Measurements from ENCODE around the gene NF1. TPM values are rescaled to one million over a fixed set of nuclear protein-coding genes. Genes with fewer than 3 reads are reported as not detected.

The NF1 gene
- total RNA-seq, 1 donor from 2014 or later: 53.7 TPM

DNA sequence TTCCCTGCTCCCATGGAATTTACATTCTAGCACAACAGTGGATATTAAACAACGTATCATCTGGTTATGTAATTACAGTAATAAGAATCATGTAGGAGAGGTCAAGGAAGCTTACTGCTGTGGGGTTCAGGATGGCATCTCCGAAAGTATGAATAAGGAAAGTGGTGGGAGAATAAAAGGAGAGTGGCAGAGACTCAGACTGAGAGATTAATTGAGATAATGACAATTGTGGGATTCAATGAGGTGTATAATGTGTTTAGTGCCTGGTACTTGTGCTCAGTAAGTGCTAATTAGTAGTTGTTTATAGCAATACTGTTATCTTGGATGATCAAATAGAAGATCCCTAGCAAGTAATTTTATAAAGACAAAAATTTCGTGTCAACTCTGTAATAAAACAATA, 45.3 kb downstream of the NF1 start:
- Histone ChIP-seq H3K36me3 (ENCODE audit: insufficient read depth, low read length) (no peaks in the 10 kb centered on the region), H3K4me1 (ENCODE audit: insufficient read depth, low read length) (no peaks in the 10 kb centered on the region), H3K9ac (ENCODE audit: low read length) (no peak overlapping the region), H3K4me2 (ENCODE audit: low read length) (no peak overlapping the region), H3K79me2 (ENCODE audit: insufficient read depth, low read length) (peaks cover 81% of the 10 kb centered on the region), H4K20me1 (ENCODE audit: insufficient read depth, low read length) (peaks cover 42% of the 10 kb centered on the region), H3K4me3 (ENCODE audit: insufficient read depth, low read depth, low read length) (no peak overlapping the region), H3K9me3 (ENCODE audit: insufficient read depth, low read depth, low read length) (no peaks in the 10 kb centered on the region), H3K27ac (ENCODE audit: low read depth, low read length) (no peak overlapping the region), H2AFZ (ENCODE audit: low read depth, low read length) (no peak overlapping the region), H3K27me3 (ENCODE audit: insufficient read depth, low read length) (no peaks in the 10 kb centered on the region)
- Mint-ChIP-seq H3K9me3 (ENCODE audit: unreplicated experiment) (no peaks in the 10 kb centered on the region), H3K4me3 (ENCODE audit: unreplicated experiment) (no peak overlapping the region), H3K4me1 (ENCODE audit: low read depth, unreplicated experiment) (peaks cover 4% of the 10 kb centered on the region), H3K27ac (ENCODE audit: unreplicated experiment) (no peak overlapping the region), H3K27me3 (ENCODE audit: low read depth, unreplicated experiment) (no peaks in the 10 kb centered on the region), H3K36me3 (ENCODE audit: low read depth, unreplicated experiment) (peaks cover 5% of the 10 kb centered on the region)
- FAIRE-seq: no peak
- DNase-seq (ENCODE audit: low read depth): no peak
- TF ChIP-seq CTCF (IDR thresholded peaks at IDR 0.05; ENCODE audit: insufficient read depth, low read depth, low read length) (no peak), EZH2 (IDR thresholded peaks at IDR 0.05; ENCODE audit: insufficient read depth, low read length) (no peak)

- peaks cover 63% of the 10 kb centered on the region for H3K79me2 ChIP-seq (ENCODE audit: insufficient read depth, low read length)
- no peaks in the 10 kb centered on the region for H3K4me1 Mint-ChIP-seq (ENCODE audit: low read depth, unreplicated experiment)
- H3K4me1 ChIP-seq (ENCODE audit: insufficient read depth, low read length): no peaks in the 10 kb centered on the region
- DNase-seq (ENCODE audit: low read depth) (no peak), FAIRE-seq (no peak)
- H3K27ac ChIP-seq (ENCODE audit: low read depth, low read length): no peak overlapping the region
- H3K27ac Mint-ChIP-seq (ENCODE audit: unreplicated experiment): no peak overlapping the region
- no peaks in the 10 kb centered on the region for H3K27me3 Mint-ChIP-seq (ENCODE audit: low read depth, unreplicated experiment)
- H4K20me1 ChIP-seq (ENCODE audit: insufficient read depth, low read length): peaks cover 41% of the 10 kb centered on the region
- H3K9ac ChIP-seq (ENCODE audit: low read length): no peak overlapping the region
- no peaks in the 10 kb centered on the region for H3K27me3 ChIP-seq (ENCODE audit: insufficient read depth, low read length)
- no peak overlapping the region for H3K4me3 Mint-ChIP-seq (ENCODE audit: unreplicated experiment)
- H3K9me3 Mint-ChIP-seq (ENCODE audit: unreplicated experiment): no peaks in the 10 kb centered on the region
- no peak overlapping the region for H3K4me3 ChIP-seq (ENCODE audit: insufficient read depth, low read depth, low read length)
- H3K36me3 ChIP-seq (ENCODE audit: insufficient read depth, low read length): no peaks in the 10 kb centered on the region
- no peak overlapping the region for H2AFZ ChIP-seq (ENCODE audit: low read depth, low read length)
- no peak for TF ChIP-seq EZH2 (IDR thresholded peaks at IDR 0.05; ENCODE audit: insufficient read depth, low read length)
- no peak for TF ChIP-seq CTCF (IDR thresholded peaks at IDR 0.05; ENCODE audit: insufficient read depth, low read depth, low read length)
- H3K4me2 ChIP-seq (ENCODE audit: low read length): no peak overlapping the region
- H3K36me3 Mint-ChIP-seq (ENCODE audit: low read depth, unreplicated experiment): peaks cover 13% of the 10 kb centered on the region
- no peaks in the 10 kb centered on the region for H3K9me3 ChIP-seq (ENCODE audit: insufficient read depth, low read depth, low read length)
Measured at GRCh38 chr17:31144428-31144827, 49.7 kb downstream of the NF1 start.

- Histone ChIP-seq H3K27ac (ENCODE audit: low read depth, low read length) (no peak overlapping the region), H3K9ac (ENCODE audit: low read length) (no peak overlapping the region), H3K4me3 (ENCODE audit: insufficient read depth, low read depth, low read length) (no peak overlapping the region), H2AFZ (ENCODE audit: low read depth, low read length) (no peak overlapping the region), H3K4me2 (ENCODE audit: low read length) (no peak overlapping the region), H3K36me3 (ENCODE audit: insufficient read depth, low read length) (no peaks in the 10 kb centered on the region), H3K4me1 (ENCODE audit: insufficient read depth, low read length) (no peaks in the 10 kb centered on the region), H4K20me1 (ENCODE audit: insufficient read depth, low read length) (peaks cover 37% of the 10 kb centered on the region), H3K9me3 (ENCODE audit: insufficient read depth, low read depth, low read length) (no peaks in the 10 kb centered on the region), H3K27me3 (ENCODE audit: insufficient read depth, low read length) (no peaks in the 10 kb centered on the region), H3K79me2 (ENCODE audit: insufficient read depth, low read length) (peaks cover 62% of the 10 kb centered on the region)
- Mint-ChIP-seq H3K9me3 (ENCODE audit: unreplicated experiment) (no peaks in the 10 kb centered on the region), H3K27ac (ENCODE audit: unreplicated experiment) (no peak overlapping the region), H3K27me3 (ENCODE audit: low read depth, unreplicated experiment) (no peaks in the 10 kb centered on the region), H3K4me3 (ENCODE audit: unreplicated experiment) (no peak overlapping the region), H3K4me1 (ENCODE audit: low read depth, unreplicated experiment) (no peaks in the 10 kb centered on the region), H3K36me3 (ENCODE audit: low read depth, unreplicated experiment) (peaks cover 10% of the 10 kb centered on the region)
- FAIRE-seq: no peak
- DNase-seq (ENCODE audit: low read depth): no peak
- TF ChIP-seq EZH2 (IDR thresholded peaks at IDR 0.05; ENCODE audit: insufficient read depth, low read length) (no peak), CTCF (IDR thresholded peaks at IDR 0.05; ENCODE audit: insufficient read depth, low read depth, low read length) (no peak)
Measured at GRCh38 chr17:31144836-31145235, 50.1 kb downstream of the NF1 start.

Measured in astrocyte (in vitro differentiated cells and primary cell).